Measurements from ENCODE around the gene TENM4.

- no peak for TF ChIP-seq RXRA (IDR thresholded peaks at IDR 0.05)
- TF ChIP-seq CTCF (IDR thresholded peaks at IDR 0.05; ENCODE audit: low read depth, low read length, missing input control): no peak
- no peak for TF ChIP-seq RAD21 (IDR thresholded peaks at IDR 0.05)
- no peak for TF ChIP-seq EGR1 (IDR thresholded peaks at IDR 0.05; ENCODE audit: low read depth in 2 of 2)
- no peak for TF ChIP-seq REST (IDR thresholded peaks at IDR 0.05)
- TF ChIP-seq HNF4A (conservative IDR thresholded peaks at IDR 0.05): no peak
- no peak for TF ChIP-seq TAF1 (conservative IDR thresholded peaks at IDR 0.05)
- no peak for TF ChIP-seq MAX (IDR thresholded peaks at IDR 0.05)
- no peak for TF ChIP-seq NR2F2 (IDR thresholded peaks at IDR 0.05)
- no peak for TF ChIP-seq SP1 (IDR thresholded peaks at IDR 0.05)
- no peak for TF ChIP-seq YY1 (IDR thresholded peaks at IDR 0.05)
Measured at GRCh38 chr11:78972177-78972576, 468.7 kb downstream of the TENM4 start.
